Heart right ventricle (tissue), 16 donors: ENCODE data around the gene DMRTC2. TPM values are rescaled to one million over a fixed set of nuclear protein-coding genes. Genes with fewer than 3 reads are reported as not detected.

Experiments
- ATAC-seq, 8 donors: fragments of 200-7000 bp; cut with Tn5 transposase; one replicate each; pipeline ENCODE4 v1.9.1; 2020; ENCODE audit warnings: mild to moderate bottlenecking in 8 of 8, moderate library complexity in 8 of 8, moderate number of reproducible peaks in 1 of 8
- DNase-seq, 2 donors: peaks; one replicate each; pipeline ENCODE4 v3.0.0-alpha.2; 2020
- H3K27ac ChIP-seq, 10 donors: fragments of 200-600 bp; sonication (generic) in 2 of 10; one replicate each; pipeline versions ENCODE4 v1.5.0 to v1.8.0; 2020 to 2022; ENCODE audit warnings: mild to moderate bottlenecking in 3 of 10
- H3K27me3 ChIP-seq, 7 donors: fragments of 200-600 bp; one replicate each; pipeline ENCODE4 v1.8.0; 2021 to 2022; ENCODE audit warnings: mild to moderate bottlenecking in 2 of 7
- H3K36me3 ChIP-seq, 9 donors: fragments of 200-600 bp; sonication (generic) in 1 of 9; one replicate each; pipeline versions ENCODE4 v1.5.0 to v1.8.0; 2020 to 2022; ENCODE audit warnings: mild to moderate bottlenecking in 2 of 9
- H3K4me1 ChIP-seq, 9 donors: fragments of 200-600 bp; sonication (generic) in 1 of 9; one replicate each; pipeline versions ENCODE4 v1.5.0 to v1.8.0; 2020 to 2022; ENCODE audit warnings: mild to moderate bottlenecking in 4 of 9
- H3K4me3 ChIP-seq, 10 donors: fragments of 200-600 bp; sonication (generic) in 2 of 10; one replicate each; pipeline versions ENCODE4 v1.5.0 to v1.8.0; 2020 to 2022; ENCODE audit warnings: mild to moderate bottlenecking in 7 of 10, moderate library complexity in 2 of 10
- H3K9me3 ChIP-seq, 11 donors: fragments of 200-600 bp in 10 of 11; sonication (generic) in 2 of 11; one replicate each; pipeline versions ENCODE4 v1.5.0 to v1.8.0; 2013 to 2022; ENCODE audit warnings: mild to moderate bottlenecking in 2 of 11, control low read depth in 1 of 11, moderate library complexity in 1 of 11
- WGBS, 2 donors: extraction: QIAGEN DNeasy Blood & Tissue Kit; methylation state at CpG; one replicate each; pipeline ENCODE4 v1.1.7; 2013; ENCODE audit warnings: inconsistent platforms in 1 of 2; 5-methylcytosine and 5-hydroxymethylcytosine counted together
- intact Hi-C, 10 donors: fragments of 100-400 bp; cut with DNase I; formaldehyde crosslinking; loops; one replicate each; pipeline versions ENCODE4 v1.11.1 to v1.14.2; 2022
- polyA plus RNA-seq, 2 donors: library from polyadenylated mRNA; stranded (reverse); fragments of 200-250 nt; gene quantifications; one replicate each; pipeline ENCODE4 v1.2.3, GENCODE V29; 2013
- total RNA-seq, 10 donors: library from RNA; stranded (reverse); fragmentation: NEBNext Ultra II Directional in 3 of 10; extraction: Animal tissue kit (Norgen Biotek cat#: 25700) in 3 of 10; gene quantifications; one replicate each; pipeline versions ENCODE4 v1.2.1 to v1.2.4, GENCODE V29; 2021 to 2023
- TF ChIP-seq, protein P1 (sequence below), 9 donors: fragments of 200-600 bp; sonication (generic) in 2 of 9; IDR thresholded peaks; one replicate each; pipeline versions ENCODE4 v1.5.0 to v1.8.0; 2021 to 2022; ENCODE audit warnings: antibody characterized with exemption in 9 of 9, mild to moderate bottlenecking in 5 of 9, moderate library complexity in 1 of 9
- donor health status: Arrhythmogenic right ventricular cardiomyopathy.
- donor health status: ischemic (EF 13 %, LVEDD 7.1; RV severe dilation, severe dysfunction).
- donor health status: healthy with polysubstance abuse.
- donor health status: DM: no; HTN: yes; CAD: no.
- donor health status: DM: no; HTN: no; CAD: no.
- donor health status: ischemic (EF 25% LVEDD 6.9; RV normal size, moderate dysfunction).
- donor health status: ischemic (EF 25% LVEDD 5.7; RV mildly dilated, moderate dysfunction).
- donor health status: healthy.
- donor health status: DM: yes; HTN: yes; CAD: no.
- donor health status: Ischemic cardiomyopathy.
- donor health status: ischemic (EF 35%, LVEDD 5.7; RV mildly dilated, moderate dysfunction).
- donor health status: nonischemic (EF 11% LVEDD 7.7; RV severe dilation, severe dysfunction).
- donor health status: DM: yes; HTN: yes; CAD: no.
- donor health status: PGD.
- donor health status: ischemic (EF 29% LVEDD 5.4; RV normal size, mild dysfunction).
- donor health status: nonischemic (EF 23%, LVEDD 6.1; RV moderate dilation, normal function).

DMRTC2 gene
- total and polyA plus RNA-seq, 12 donors, result not detected

DNA sequence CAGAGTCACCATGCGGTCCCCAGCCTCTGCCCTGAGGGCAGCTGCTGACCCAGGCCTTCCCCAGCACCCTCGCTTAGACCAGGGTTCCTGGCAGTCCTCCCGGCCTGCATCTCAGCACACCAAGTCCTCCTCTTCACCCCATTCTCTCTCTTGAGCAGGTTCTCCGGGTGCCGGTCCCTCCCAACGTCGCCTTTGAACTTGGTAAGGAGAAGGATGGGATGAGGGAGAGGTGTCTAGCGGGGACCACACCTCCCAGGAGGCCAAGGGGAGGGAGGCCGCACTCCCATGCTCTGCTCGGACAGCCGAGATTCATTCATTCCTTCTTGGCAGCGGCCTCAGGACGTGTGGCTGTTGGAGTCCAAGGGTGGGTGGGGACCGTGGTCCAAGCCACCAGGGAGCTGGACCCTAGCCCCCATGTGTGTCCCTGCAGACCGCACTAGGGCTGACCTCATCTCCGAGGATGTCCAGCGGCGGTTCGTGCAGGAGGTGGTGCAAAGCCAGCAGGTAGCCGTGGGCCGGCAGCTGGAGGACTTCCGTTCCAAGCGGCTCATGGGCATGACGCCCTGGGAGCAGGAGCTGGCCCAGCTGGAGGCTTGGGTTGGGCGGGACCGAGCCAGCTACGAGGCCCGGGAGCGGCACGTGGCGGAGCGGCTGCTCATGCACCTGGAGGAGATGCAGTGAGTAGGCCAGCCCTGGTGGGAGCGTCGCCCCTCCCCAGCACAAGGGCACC, 47.5 kb downstream of the DMRTC2 start:
- TF ChIP-seq, protein P1, sequence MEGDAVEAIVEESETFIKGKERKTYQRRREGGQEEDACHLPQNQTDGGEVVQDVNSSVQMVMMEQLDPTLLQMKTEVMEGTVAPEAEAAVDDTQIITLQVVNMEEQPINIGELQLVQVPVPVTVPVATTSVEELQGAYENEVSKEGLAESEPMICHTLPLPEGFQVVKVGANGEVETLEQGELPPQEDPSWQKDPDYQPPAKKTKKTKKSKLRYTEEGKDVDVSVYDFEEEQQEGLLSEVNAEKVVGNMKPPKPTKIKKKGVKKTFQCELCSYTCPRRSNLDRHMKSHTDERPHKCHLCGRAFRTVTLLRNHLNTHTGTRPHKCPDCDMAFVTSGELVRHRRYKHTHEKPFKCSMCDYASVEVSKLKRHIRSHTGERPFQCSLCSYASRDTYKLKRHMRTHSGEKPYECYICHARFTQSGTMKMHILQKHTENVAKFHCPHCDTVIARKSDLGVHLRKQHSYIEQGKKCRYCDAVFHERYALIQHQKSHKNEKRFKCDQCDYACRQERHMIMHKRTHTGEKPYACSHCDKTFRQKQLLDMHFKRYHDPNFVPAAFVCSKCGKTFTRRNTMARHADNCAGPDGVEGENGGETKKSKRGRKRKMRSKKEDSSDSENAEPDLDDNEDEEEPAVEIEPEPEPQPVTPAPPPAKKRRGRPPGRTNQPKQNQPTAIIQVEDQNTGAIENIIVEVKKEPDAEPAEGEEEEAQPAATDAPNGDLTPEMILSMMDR (IDR thresholded peaks at IDR 0.05), result no peak
- Histone ChIP-seq H3K27me3 (no peaks in the 10 kb centered on the region), H3K36me3 (peaks cover 0 to 83% (median 30%) of the 10 kb centered on the region in 9 donors), H3K9me3 (no peaks in the 10 kb centered on the region), H3K4me1 (peaks cover 0 to 25% (median 6%) of the 10 kb centered on the region in 9 donors), H3K4me3 (no peak overlapping the region), H3K27ac (no peak overlapping the region)
- ATAC-seq, result peak in 1 of 8 donors; percentile 11
- intact Hi-C loops, result no loop called here
- WGBS, 2 donors, result 86 to 91% methylated on average over 34 of the region's 34 CpGs
- no peak for DNase-seq

DNA sequence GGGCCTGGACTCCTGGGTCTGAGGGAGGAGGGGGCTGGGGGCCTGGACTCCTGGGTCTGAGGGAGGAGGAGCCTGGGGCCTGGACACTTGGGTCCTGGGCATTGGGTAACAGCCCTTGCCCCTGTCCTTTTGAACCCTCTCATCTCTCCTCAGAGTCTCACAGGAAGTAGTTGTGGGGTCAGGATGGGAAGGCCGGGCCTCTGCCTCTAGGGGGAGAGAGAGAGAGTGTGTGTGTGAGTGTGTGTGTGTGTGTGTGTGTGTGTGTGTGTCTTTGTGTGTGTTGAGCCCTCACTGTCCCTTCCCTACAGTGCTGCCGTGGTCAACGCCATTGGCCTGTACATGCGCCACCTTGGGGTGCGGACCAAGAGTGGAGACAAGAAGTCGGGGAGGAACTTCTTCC, 49.1 kb downstream of the DMRTC2 start:
- Histone ChIP-seq H3K27me3 (no peaks in the 10 kb centered on the region), H3K27ac (no peak overlapping the region), H3K4me3 (no peak overlapping the region), H3K4me1 (peaks cover 0 to 11% (median 0%) of the 10 kb centered on the region in 9 donors), H3K9me3 (no peaks in the 10 kb centered on the region), H3K36me3 (peaks cover 0 to 84% (median 43%) of the 10 kb centered on the region in 9 donors)
- DNase-seq (no peak), ATAC-seq (no peak)
- TF ChIP-seq, protein P1 (IDR thresholded peaks at IDR 0.05), result no peak
- intact Hi-C loops, result no loop called here
- 73 to 84% methylated on average over 6 of the region's 6 CpGs for WGBS, 2 donors

DNA sequence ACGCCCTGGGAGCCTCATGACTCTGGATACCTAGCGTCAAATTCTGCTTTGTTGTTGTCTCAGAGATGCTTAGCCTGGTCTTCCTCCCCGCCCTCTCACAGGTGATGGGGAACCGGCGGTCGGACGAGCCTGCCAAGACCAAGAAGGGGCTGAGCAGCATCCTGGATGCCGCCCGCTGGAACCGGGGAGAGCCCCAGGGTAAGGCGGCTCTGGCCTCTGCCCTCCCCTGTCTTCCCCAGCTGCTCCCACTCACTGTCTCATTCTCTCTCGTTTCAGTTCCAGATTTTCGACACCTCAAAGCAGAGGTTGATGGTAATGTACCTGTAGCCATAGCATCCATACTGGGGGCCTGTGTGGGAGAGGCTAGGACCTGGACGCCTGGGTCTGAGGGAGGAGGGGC, 49.5 kb downstream of the DMRTC2 start:
- ATAC-seq (no peak), DNase-seq (no peak)
- TF ChIP-seq, protein P1 (IDR thresholded peaks at IDR 0.05), result no peak
- intact Hi-C loops, result no loop called here
- H3K27me3 ChIP-seq, result no peaks in the 10 kb centered on the region
- no peak overlapping the region for H3K27ac ChIP-seq
- H3K9me3 ChIP-seq, result no peaks in the 10 kb centered on the region
- H3K4me1 ChIP-seq, result peaks cover 0 to 8% (median 0%) of the 10 kb centered on the region in 9 donors
- H3K36me3 ChIP-seq, result peaks cover 0 to 84% (median 48%) of the 10 kb centered on the region in 9 donors
- WGBS, 2 donors, result 82 to 83% methylated on average over 14 of the region's 14 CpGs
- no peak overlapping the region for H3K4me3 ChIP-seq

DNA sequence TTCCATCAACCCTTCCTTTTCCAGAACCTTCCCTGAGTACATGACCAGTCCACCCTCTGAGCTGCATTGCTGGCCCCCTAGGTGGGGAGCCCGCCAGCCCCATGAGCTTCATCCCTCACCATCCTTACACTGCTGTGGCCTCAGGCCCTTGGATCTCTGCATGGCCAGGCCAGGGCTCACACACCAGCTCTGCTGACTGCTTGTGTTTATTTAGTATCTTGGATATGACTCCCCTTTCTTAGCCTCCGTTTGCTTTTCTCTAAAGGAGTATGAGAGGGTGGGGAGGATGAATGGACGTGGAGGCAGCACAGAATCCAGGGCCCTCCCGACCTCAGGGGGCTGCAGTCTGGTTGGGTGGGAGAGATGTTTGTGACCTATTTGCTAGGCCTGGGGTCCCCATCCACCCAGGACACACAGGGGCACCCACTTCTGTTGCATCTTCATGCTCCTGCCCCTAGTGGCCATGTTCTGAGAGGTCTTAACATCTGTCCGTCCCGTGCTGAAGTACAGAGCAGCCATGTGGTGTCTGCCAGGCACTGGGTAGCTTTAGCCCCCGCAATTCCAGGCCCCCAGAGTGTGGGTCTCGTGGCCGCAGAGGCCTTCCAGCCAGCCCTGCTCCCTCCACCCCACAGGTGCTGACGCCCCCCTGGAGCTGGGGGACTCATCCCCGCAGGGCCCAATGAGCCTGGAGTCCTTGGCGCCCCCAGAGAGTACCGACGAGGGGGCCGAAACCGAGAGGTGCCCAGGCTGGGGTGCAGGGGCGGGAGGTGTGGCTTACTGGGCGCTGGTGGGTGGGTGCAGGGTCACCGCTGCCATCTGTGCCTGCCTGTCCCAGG, 51.1 kb downstream of the DMRTC2 start:
- TF ChIP-seq, protein P1 (IDR thresholded peaks at IDR 0.05), result no peak
- no peaks in the 10 kb centered on the region for H3K27me3 ChIP-seq
- 89% methylated on average over 19 of the region's 19 CpGs for WGBS, 2 donors
- peaks cover 0 to 8% (median 0%) of the 10 kb centered on the region in 9 donors for H3K4me1 ChIP-seq
- H3K9me3 ChIP-seq, result no peaks in the 10 kb centered on the region
- no peak for DNase-seq
- no peak overlapping the region for H3K27ac ChIP-seq
- intact Hi-C loops, result no loop called here
- H3K36me3 ChIP-seq, result peaks cover 0 to 84% (median 56%) of the 10 kb centered on the region in 9 donors
- no peak for ATAC-seq
- H3K4me3 ChIP-seq, result no peak overlapping the region
